GM21786 (cell line): ENCODE data around the gene EIF4E3.

Source experiments
- ATAC-seq: cut with Tn5 transposase; IDR thresholded peaks from one replicate; pipeline ENCODE4 v1.9.1; 2021; ENCODE audit not compliant: unreplicated experiment

The EIF4E3 gene

GRCh38 chr3:71723452-71724170 is 1.6 kb downstream of the EIF4E3 start:
- no peak for ATAC-seq

GRCh38 chr3:71722693-71723092 is 2.5 kb downstream of the EIF4E3 start:
- ATAC-seq, result no peak

GRCh38 chr3:71721651-71722157 is 3.5 kb downstream of the EIF4E3 start:
- ATAC-seq, result no peak

GRCh38 chr3:71721002-71721401 is 4.2 kb downstream of the EIF4E3 start:
- ATAC-seq, result no peak

GRCh38 chr3:71718072-71718471 is 7.1 kb downstream of the EIF4E3 start:
- no peak for ATAC-seq

GRCh38 chr3:71714595-71714994 is 10.6 kb downstream of the EIF4E3 start:
- ATAC-seq, result no peak

- no peak for ATAC-seq
Observed at GRCh38 chr3:71713041-71713440, 12.2 kb downstream of the EIF4E3 start.

- peak; percentile 85 for ATAC-seq
Observed at GRCh38 chr3:71710906-71711494, 14.2 kb downstream of the EIF4E3 start.

- no peak for ATAC-seq
Observed at GRCh38 chr3:71709908-71710511, 15.2 kb downstream of the EIF4E3 start.

- ATAC-seq, result no peak
Observed at GRCh38 chr3:71708476-71709105, 16.6 kb downstream of the EIF4E3 start.

- ATAC-seq, result no peak
Observed at GRCh38 chr3:71707595-71707994, 17.6 kb downstream of the EIF4E3 start.

- no peak for ATAC-seq
Observed at GRCh38 chr3:71705681-71706080, 19.5 kb downstream of the EIF4E3 start.

- no peak for ATAC-seq
Observed at GRCh38 chr3:71704915-71705314, 20.3 kb downstream of the EIF4E3 start.

GRCh38 chr3:71703797-71704196 is 21.4 kb downstream of the EIF4E3 start:
- ATAC-seq, result no peak

GRCh38 chr3:71702131-71703024 is 22.8 kb downstream of the EIF4E3 start:
- ATAC-seq, result no peak

GRCh38 chr3:71701251-71701762 is 23.9 kb downstream of the EIF4E3 start:
- no peak for ATAC-seq

GRCh38 chr3:71695000-71695482 is 30.2 kb downstream of the EIF4E3 start:
- ATAC-seq, result no peak

GRCh38 chr3:71694358-71694999 is 30.7 kb downstream of the EIF4E3 start:
- ATAC-seq, result no peak

GRCh38 chr3:71693641-71694040 is 31.6 kb downstream of the EIF4E3 start:
- no peak for ATAC-seq

GRCh38 chr3:71692139-71692538 is 33.1 kb downstream of the EIF4E3 start:
- ATAC-seq, result no peak
